Type B pancreatic cell (in vitro differentiated cells): ENCODE measurements around the gene COA6. TPM values are rescaled to one million over a fixed set of nuclear protein-coding genes. Genes with fewer than 3 reads are reported as not detected.

ENCODE experiments used
- DNase-seq: peaks from one replicate; pipeline ENCODE4 v3.0.0; 2021; ENCODE audit warnings: mixed read lengths; ENCODE audit not compliant: unreplicated experiment; ENCODE audit errors: extremely low spot score
- H3K27ac Mint-ChIP-seq: 2 replicates; pipeline ENCODE4 v1.8.0; 2021; ENCODE audit warnings: mild to moderate bottlenecking, mixed read lengths
- H3K27me3 Mint-ChIP-seq: 2 replicates; pipeline ENCODE4 v1.8.0; 2021; ENCODE audit warnings: mixed read lengths
- H3K36me3 Mint-ChIP-seq: 2 replicates; pipeline ENCODE4 v1.8.0; 2021; ENCODE audit warnings: mixed read lengths
- H3K4me1 Mint-ChIP-seq: one replicate; pipeline ENCODE4 v1.8.0; 2021; ENCODE audit warnings: mixed read lengths; ENCODE audit not compliant: unreplicated experiment
- H3K4me3 Mint-ChIP-seq: 2 replicates; pipeline ENCODE4 v1.8.0; 2021; ENCODE audit warnings: mild to moderate bottlenecking, mixed read lengths
- H3K9me3 Mint-ChIP-seq: 2 replicates; pipeline ENCODE4 v1.8.0; 2021; ENCODE audit warnings: mixed read lengths
- total RNA-seq: library from RNA; stranded (reverse); gene quantifications from 2 replicates; pipeline ENCODE4 v1.2.1, GENCODE V29; 2021; ENCODE audit warnings: low replicate concordance
- TF ChIP-seq, protein P1 (sequence below): fragments of 200-600 bp; sonication (generic); conservative IDR thresholded peaks from 2 replicates; pipeline ENCODE4 v1.5.0; 2021; ENCODE audit warnings: antibody characterized with exemption, mild to moderate bottlenecking

COA6 gene
- total RNA-seq, 1 donor from 2014 or later: 36.4 TPM

DNA sequence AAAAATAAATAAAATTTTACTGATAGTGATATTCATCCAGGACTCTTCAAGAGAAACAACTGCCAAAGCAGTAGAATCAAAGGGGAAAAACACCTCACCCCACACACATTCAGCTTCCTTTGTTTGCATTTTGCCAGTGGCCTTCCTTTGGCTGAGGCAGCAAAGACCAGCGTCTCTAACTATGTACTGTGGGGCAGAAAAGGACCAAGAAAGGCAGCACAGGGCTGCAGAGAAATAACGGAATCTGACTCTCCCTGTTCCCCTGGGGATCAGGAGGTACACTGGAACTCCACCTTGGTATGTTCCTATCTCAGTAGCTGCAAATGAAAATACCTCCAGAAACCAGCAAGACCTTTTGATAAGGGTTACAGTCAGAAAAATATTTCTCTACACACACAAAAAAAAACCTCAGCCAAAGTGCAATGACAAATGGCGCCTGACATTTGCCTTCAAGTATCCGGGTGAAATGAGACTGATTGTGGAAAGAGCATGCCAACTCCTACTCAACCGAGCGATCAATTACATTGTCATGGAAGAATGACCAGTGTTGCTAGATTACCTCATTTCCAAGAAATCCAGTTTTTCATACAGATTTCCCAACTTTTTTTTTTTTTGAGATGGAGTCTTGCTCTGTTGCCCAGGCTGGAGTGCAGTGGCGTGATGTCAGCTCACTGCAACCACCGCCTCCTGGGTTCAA, 54.8 kb downstream of the COA6 start:
- DNase-seq: no peak
- peaks cover 18% of the 10 kb centered on the region for H3K36me3 Mint-ChIP-seq
- H3K4me3 Mint-ChIP-seq: no peak overlapping the region
- TF ChIP-seq, protein P1, sequence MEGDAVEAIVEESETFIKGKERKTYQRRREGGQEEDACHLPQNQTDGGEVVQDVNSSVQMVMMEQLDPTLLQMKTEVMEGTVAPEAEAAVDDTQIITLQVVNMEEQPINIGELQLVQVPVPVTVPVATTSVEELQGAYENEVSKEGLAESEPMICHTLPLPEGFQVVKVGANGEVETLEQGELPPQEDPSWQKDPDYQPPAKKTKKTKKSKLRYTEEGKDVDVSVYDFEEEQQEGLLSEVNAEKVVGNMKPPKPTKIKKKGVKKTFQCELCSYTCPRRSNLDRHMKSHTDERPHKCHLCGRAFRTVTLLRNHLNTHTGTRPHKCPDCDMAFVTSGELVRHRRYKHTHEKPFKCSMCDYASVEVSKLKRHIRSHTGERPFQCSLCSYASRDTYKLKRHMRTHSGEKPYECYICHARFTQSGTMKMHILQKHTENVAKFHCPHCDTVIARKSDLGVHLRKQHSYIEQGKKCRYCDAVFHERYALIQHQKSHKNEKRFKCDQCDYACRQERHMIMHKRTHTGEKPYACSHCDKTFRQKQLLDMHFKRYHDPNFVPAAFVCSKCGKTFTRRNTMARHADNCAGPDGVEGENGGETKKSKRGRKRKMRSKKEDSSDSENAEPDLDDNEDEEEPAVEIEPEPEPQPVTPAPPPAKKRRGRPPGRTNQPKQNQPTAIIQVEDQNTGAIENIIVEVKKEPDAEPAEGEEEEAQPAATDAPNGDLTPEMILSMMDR: no peak
- H3K4me1 Mint-ChIP-seq: no peaks in the 10 kb centered on the region
- no peak overlapping the region for H3K27ac Mint-ChIP-seq
- no peaks in the 10 kb centered on the region for H3K9me3 Mint-ChIP-seq
- no peaks in the 10 kb centered on the region for H3K27me3 Mint-ChIP-seq

DNA sequence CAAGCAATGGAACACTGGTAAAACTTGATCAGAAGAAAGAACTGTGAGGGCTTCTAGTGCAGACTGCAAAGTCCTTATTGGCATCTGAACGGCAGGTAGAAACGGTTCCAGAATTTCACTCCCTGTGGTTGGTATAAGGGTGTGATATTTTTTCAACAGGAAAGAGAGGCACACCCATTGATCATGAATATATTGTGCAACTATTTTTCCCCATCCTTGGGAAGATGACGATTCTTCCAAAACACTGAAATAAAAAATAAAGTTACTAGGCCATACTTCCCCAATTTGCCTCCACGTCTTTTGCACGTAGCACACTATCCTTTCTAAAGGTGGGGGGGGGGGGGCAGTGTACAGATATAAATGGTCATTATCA, 56.2 kb downstream of the COA6 start:
- Mint-ChIP-seq H3K4me3 (no peak overlapping the region), H3K36me3 (peaks cover 20% of the 10 kb centered on the region), H3K4me1 (peaks cover under 1% of the 10 kb centered on the region), H3K27me3 (no peaks in the 10 kb centered on the region), H3K9me3 (no peaks in the 10 kb centered on the region), H3K27ac (no peak overlapping the region)
- TF ChIP-seq, protein P1: no peak
- DNase-seq: no peak

DNA sequence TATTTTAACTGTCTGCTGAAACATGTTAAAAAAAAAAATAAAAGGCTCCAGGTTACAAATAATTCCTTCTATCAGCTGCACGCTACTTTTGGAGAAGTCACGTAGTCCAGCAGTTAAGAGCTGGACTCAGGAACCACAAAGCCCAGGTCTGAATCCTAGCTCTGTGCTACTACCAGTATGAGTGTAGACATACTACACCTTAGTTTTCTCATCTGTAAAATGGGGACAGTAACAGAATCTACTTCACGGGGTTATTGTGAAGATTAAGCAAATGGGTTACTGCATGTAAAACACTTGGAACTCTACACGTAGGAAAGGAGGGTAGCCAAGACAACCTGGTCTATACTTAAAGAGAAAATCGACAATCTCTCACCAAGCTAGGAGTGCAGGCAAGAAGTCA, 57.4 kb downstream of the COA6 start:
- no peaks in the 10 kb centered on the region for H3K27me3 Mint-ChIP-seq
- H3K9me3 Mint-ChIP-seq: no peaks in the 10 kb centered on the region
- H3K27ac Mint-ChIP-seq: no peak overlapping the region
- H3K4me1 Mint-ChIP-seq: peaks cover 9% of the 10 kb centered on the region
- TF ChIP-seq, protein P1: no peak
- no peak overlapping the region for H3K4me3 Mint-ChIP-seq
- DNase-seq: no peak
- H3K36me3 Mint-ChIP-seq: peaks cover 28% of the 10 kb centered on the region

DNA sequence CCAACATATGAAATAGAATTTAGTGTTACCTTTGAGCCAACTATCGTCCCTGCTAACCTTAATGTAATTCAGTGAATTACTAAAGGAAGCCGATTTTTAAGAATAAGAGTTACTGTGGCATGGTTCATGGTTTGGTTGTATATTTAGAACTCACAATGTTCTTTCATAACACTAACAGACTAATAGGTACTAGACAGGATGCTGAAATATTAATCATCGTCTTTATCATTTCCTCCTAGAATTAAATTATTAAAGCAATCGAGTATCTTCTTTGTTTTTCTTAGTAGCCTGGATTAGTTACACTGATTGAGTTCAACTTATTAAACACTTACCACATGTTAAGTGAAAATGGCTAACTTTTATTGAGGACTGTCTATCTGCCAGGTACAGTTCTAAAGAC, 58.0 kb downstream of the COA6 start:
- Mint-ChIP-seq H3K4me1 (peaks cover 10% of the 10 kb centered on the region), H3K9me3 (no peaks in the 10 kb centered on the region), H3K4me3 (no peak overlapping the region), H3K27ac (no peak overlapping the region), H3K36me3 (peaks cover 28% of the 10 kb centered on the region), H3K27me3 (no peaks in the 10 kb centered on the region)
- no peak for DNase-seq
- TF ChIP-seq, protein P1: no peak

DNA sequence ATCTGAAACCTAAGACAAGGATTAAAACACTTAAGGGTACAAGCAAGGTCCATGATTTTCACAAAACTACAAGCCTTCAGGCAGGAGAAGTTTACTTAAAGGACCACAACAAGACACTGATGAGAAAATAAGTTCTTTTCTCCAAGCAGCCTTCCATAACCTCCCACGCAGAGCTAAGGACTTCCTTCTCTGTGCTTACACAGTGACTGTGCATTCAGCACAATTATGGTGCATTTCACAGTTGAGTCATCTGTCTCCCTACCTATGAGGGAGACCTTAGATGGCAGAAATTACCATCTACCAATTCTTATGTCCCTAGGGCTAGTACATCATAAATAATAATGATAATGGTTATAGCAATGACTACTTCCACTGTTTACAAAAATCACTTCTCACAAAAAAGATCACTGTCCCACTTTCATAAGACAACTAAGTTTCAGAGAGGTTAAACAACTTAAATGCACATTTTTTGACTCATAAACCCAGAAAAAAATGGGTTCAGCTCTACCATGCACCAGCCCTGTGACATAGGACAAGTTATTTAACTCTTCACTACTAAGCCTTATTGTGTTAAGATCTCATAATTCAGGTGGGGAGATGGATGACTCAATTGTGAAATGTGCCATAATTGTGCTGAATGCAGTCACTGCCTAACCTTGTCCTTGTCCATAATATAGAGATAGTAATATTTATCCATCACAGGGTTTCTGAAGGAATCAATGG, 60.5 kb downstream of the COA6 start:
- DNase-seq: no peak
- H3K4me3 Mint-ChIP-seq: no peak overlapping the region
- peaks cover 10% of the 10 kb centered on the region for H3K4me1 Mint-ChIP-seq
- H3K36me3 Mint-ChIP-seq: peaks cover 45% of the 10 kb centered on the region
- H3K27ac Mint-ChIP-seq: no peak overlapping the region
- no peaks in the 10 kb centered on the region for H3K27me3 Mint-ChIP-seq
- no peaks in the 10 kb centered on the region for H3K9me3 Mint-ChIP-seq
- TF ChIP-seq, protein P1: no peak

Other genes starting within 250 kb of the COA6 start
- 22.2 and 38.1 TPM in 2 replicates for gene TARBP1, start 105.7 kb downstream of the COA6 start, total RNA-seq
- gene IRF2BP2, start 236.7 kb downstream of the COA6 start, total RNA-seq: 181 and 202 TPM in 2 replicates